HepG2 (cell line): ENCODE results near the gene SLIT3.

ENCODE experiments used
- PRPF4 ChIP-seq: fragments of 200-400 bp; formaldehyde crosslinking; IDR thresholded peaks from 2 replicates; pipeline ENCODE4 v1.6.1; 2016; ENCODE audit warnings: low read length, low read depth; ENCODE audit not compliant: poor library complexity, severe bottlenecking
- SPEN ChIP-seq: sonication (generic); formaldehyde crosslinking; IDR thresholded peaks from 2 replicates; pipeline ENCODE4 v1.5.1; 2020; ENCODE audit warnings: low read depth, mild to moderate bottlenecking, missing genetic modification reagents

DNA sequence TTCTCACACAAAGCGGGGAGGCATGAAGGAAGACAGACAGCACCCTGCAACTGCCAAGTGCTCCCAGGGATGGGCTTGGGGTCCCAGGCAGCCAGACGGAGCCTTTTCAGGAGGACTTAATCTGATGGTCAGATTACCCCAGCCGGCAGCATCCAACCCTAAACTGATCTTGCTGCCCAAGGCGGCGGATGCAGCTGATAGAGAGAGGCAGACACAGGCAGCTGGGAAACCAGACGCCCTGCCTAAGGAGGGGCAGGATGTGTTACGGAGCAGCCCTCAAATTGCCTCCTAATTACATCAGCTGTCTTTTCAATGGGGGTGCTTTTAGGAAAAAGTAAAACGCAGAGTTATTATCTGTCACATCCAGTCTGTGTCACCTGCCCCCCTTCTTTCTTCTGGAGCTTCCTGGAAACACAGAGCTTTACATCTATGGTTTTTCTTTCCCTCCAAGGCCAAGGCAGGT is 530.9 kb downstream of the SLIT3 start:
- TF ChIP-seq SPEN (CRISPR knock-in tag) (no peak), PRPF4 (no peak)
